ENCODE results near the gene KHDC1. TPM values are rescaled to one million over a fixed set of nuclear protein-coding genes. Genes with fewer than 3 reads are reported as not detected.
"Not testable (repeated sequence)": the region's sequence is repeated elsewhere in the genome, so short reads cannot be mapped to it uniquely, and the experiment has no call there.

The KHDC1 gene
- total RNA-seq, 1 donor from 2014 or later = 1.2 TPM

DNA sequence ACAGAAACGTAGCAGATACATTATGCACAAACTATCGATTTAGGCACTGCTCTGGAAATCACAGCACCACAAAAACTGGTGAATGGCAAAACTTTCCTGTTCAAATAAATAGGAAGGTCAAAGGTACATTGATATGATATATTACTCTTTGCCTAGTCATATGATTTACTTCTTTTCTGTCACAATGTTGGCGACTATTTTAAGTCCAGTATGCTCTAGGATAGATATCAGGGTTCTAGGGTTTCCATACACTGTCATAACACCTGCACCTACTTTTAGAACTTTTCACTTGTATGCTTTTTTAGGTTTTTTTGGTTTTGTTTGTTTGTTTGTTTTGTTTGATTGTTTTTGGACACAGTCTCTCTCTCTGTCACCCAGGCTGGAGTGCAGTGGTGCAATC, 62.7 kb downstream of the KHDC1 start:
- no peak for ATAC-seq
- DNase-seq (ENCODE audit: missing footprints) = no peak
- intact Hi-C loops (cut with DNase I) = no loop called here

DNA sequence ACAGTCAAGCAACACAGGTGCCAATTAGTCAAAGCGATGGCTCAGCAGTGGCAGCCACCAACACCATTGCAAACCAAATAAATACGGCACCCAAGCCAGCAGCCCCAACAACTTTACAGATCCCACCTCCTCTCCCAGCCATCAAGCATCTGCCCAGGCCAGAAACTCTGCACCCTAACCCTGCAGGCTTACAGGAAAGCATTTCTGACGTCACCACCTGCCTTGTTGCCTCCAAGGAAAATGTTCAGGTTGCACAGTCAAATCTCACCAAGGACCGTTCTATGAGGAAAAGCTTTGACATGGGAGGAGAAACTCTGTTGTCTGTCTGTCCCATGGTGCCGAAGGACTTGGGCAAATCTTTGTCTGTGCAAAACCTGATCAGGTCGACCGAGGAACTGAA, 68.3 kb downstream of the KHDC1 start:
- no peak for ATAC-seq
- DNase-seq (ENCODE audit: missing footprints) = no peak
- intact Hi-C loops (cut with DNase I) = no loop called here

DNA sequence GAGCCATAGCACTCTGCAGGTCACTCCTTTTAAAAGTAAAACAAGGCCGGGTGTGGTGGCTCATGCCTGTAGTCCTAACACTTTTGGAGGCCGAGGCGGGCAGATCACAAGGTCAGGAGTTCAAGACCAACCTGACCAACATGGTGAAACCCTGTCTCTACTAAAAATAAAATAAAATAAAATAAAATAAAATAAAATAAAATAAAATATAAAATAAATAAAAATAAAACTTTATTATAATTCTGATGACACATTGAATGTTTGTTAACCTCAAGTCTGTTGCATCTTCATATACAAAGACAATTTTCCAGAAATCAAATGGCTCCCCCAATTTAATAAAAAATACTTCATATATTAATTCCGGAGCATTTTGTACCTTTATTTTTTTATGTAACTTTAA, 69.7 kb downstream of the KHDC1 start:
- DNase-seq (ENCODE audit: missing footprints); ATAC-seq; intact Hi-C loops (cut with DNase I): not testable (repeated sequence)

Other genes starting within 250 kb of the KHDC1 start
- not detected for gene KHDC1L, start 37.7 kb downstream of the KHDC1 start, total RNA-seq
- gene DPPA5, start 91.1 kb upstream of the KHDC1 start, total RNA-seq = not detected
- gene KHDC3L, start 99.5 kb upstream of the KHDC1 start, total RNA-seq = not detected
- gene OOEP, start 106.7 kb upstream of the KHDC1 start, total RNA-seq = not detected
- gene DDX43, start 131.6 kb upstream of the KHDC1 start, total RNA-seq = 0.68 TPM
- gene CGAS, start 189.1 kb upstream of the KHDC1 start, total RNA-seq = 0.92 TPM
- 26.6 TPM for gene MTO1, start 198.5 kb upstream of the KHDC1 start, total RNA-seq